Ishikawa (cell line): Measurements from ENCODE around the gene TPRX2.

ENCODE experiments used
- CEBPB ChIP-seq: IDR thresholded peaks from 2 replicates; pipeline ENCODE4 v1.6.1; 2012
- CREB1 ChIP-seq: IDR thresholded peaks from 2 replicates; pipeline ENCODE4 v1.6.1; 2012; ENCODE audit warnings: low read depth
- EGR1 ChIP-seq: IDR thresholded peaks from 2 replicates; pipeline ENCODE4 v1.6.1; 2012
- EP300 ChIP-seq: IDR thresholded peaks from 2 replicates; pipeline ENCODE4 v1.6.1; 2012; ENCODE audit warnings: borderline replicate concordance
- FOXM1 ChIP-seq: IDR thresholded peaks from 2 replicates; pipeline ENCODE4 v1.6.1; 2012; ENCODE audit warnings: low read depth, borderline replicate concordance
- NFIC ChIP-seq: IDR thresholded peaks from 2 replicates; pipeline ENCODE4 v1.6.1; 2012
- RAD21 ChIP-seq: IDR thresholded peaks from 2 replicates; pipeline ENCODE4 v1.6.1; 2012; ENCODE audit warnings: low read depth
- TAF1 ChIP-seq: IDR thresholded peaks from 2 replicates; pipeline ENCODE4 v1.6.1; 2012; ENCODE audit warnings: low read depth, mild to moderate bottlenecking
- TCF12 ChIP-seq: IDR thresholded peaks from 2 replicates; pipeline ENCODE4 v1.6.1; 2012; ENCODE audit warnings: low read depth
- TEAD4 ChIP-seq: IDR thresholded peaks from 2 replicates; pipeline ENCODE4 v1.6.1; 2012
- YY1 ChIP-seq: IDR thresholded peaks from 2 replicates; pipeline ENCODE4 v1.6.1; 2012; ENCODE audit warnings: low read depth
- ZBTB7A ChIP-seq: IDR thresholded peaks from 2 replicates; pipeline ENCODE4 v1.6.1; 2012; ENCODE audit warnings: low read depth
- TF ChIP-seq, protein P1 (sequence below): IDR thresholded peaks from 2 replicates; pipeline ENCODE4 v1.6.1; 2012
- TF ChIP-seq, protein P2 (sequence below): IDR thresholded peaks from 2 replicates; pipeline ENCODE4 v1.6.1; 2012; ENCODE audit warnings: low read depth, mild to moderate bottlenecking
- TF ChIP-seq, protein P3 (sequence below): IDR thresholded peaks from 2 replicates; pipeline ENCODE4 v1.6.1; 2012

Gene TPRX2

DNA sequence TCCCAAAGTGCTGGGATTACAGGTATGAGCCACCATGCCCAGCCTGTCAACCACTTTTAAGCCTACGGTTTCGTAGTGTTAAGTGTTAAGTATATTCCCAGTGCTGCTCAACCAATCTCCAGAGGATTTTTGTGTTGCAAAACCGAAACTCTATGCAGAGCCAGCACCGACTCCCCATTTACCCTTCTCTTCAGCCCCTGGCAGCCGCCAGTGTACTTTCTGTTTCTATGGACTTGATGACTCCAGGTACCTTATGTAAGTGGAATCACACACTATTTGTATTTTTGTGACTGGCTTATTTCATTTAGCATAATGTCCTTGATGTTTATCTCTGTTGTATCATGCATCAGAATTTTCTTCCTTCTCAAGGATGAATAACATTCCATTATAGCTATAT lies 26.0 kb downstream of the TPRX2 start:
- no peak for TF ChIP-seq TEAD4
- TF ChIP-seq NFIC = no peak
- TF ChIP-seq, protein P1, sequence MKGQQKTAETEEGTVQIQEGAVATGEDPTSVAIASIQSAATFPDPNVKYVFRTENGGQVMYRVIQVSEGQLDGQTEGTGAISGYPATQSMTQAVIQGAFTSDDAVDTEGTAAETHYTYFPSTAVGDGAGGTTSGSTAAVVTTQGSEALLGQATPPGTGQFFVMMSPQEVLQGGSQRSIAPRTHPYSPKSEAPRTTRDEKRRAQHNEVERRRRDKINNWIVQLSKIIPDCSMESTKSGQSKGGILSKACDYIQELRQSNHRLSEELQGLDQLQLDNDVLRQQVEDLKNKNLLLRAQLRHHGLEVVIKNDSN = no peak

DNA sequence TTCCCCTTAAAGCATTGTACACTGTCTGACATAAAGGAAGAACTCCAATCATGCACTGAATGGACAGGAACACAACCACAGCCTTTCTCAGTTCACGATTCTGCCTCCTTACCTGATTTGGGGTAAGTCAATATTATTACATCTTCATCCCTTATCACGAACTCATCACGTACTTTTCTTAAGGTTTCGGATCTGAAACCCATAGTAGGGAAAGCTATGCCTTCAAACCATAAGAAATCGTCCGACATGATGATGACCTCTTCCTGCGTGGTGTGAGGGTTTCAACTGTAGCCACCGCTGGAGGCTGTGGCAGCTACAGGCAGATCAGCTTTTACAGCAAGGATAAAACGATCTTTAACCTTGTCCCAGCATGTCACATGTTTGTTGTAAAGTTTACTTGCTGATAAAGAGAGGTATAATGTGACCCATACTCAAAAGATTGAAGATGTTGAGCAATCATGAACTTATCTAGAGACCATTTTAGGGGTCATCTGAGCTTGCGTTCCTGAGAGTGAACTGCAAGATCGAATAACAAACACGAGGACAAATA lies 27.1 kb downstream of the TPRX2 start, which contains the start of gene SULT2A1:
SULT2A1 (minus strand) TSS at position 306 of the 550 bp plus-strand sequence; CDS start at position 248, 58 bp downstream.
- TF ChIP-seq EGR1 = no peak
- TF ChIP-seq CEBPB = no peak
- TF ChIP-seq, protein P2, sequence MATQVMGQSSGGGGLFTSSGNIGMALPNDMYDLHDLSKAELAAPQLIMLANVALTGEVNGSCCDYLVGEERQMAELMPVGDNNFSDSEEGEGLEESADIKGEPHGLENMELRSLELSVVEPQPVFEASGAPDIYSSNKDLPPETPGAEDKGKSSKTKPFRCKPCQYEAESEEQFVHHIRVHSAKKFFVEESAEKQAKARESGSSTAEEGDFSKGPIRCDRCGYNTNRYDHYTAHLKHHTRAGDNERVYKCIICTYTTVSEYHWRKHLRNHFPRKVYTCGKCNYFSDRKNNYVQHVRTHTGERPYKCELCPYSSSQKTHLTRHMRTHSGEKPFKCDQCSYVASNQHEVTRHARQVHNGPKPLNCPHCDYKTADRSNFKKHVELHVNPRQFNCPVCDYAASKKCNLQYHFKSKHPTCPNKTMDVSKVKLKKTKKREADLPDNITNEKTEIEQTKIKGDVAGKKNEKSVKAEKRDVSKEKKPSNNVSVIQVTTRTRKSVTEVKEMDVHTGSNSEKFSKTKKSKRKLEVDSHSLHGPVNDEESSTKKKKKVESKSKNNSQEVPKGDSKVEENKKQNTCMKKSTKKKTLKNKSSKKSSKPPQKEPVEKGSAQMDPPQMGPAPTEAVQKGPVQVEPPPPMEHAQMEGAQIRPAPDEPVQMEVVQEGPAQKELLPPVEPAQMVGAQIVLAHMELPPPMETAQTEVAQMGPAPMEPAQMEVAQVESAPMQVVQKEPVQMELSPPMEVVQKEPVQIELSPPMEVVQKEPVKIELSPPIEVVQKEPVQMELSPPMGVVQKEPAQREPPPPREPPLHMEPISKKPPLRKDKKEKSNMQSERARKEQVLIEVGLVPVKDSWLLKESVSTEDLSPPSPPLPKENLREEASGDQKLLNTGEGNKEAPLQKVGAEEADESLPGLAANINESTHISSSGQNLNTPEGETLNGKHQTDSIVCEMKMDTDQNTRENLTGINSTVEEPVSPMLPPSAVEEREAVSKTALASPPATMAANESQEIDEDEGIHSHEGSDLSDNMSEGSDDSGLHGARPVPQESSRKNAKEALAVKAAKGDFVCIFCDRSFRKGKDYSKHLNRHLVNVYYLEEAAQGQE = no peak
- TF ChIP-seq NFIC = no peak
- no peak for TF ChIP-seq TCF12
- TF ChIP-seq, protein P3, sequence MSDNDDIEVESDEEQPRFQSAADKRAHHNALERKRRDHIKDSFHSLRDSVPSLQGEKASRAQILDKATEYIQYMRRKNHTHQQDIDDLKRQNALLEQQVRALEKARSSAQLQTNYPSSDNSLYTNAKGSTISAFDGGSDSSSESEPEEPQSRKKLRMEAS = no peak
- TF ChIP-seq YY1 = no peak
- no peak for TF ChIP-seq FOXM1
- no peak for TF ChIP-seq EP300
- TF ChIP-seq CREB1 = no peak
- TF ChIP-seq, protein P1 = no peak
- no peak for TF ChIP-seq TEAD4
- no peak for TF ChIP-seq TAF1
- TF ChIP-seq RAD21 = no peak

DNA sequence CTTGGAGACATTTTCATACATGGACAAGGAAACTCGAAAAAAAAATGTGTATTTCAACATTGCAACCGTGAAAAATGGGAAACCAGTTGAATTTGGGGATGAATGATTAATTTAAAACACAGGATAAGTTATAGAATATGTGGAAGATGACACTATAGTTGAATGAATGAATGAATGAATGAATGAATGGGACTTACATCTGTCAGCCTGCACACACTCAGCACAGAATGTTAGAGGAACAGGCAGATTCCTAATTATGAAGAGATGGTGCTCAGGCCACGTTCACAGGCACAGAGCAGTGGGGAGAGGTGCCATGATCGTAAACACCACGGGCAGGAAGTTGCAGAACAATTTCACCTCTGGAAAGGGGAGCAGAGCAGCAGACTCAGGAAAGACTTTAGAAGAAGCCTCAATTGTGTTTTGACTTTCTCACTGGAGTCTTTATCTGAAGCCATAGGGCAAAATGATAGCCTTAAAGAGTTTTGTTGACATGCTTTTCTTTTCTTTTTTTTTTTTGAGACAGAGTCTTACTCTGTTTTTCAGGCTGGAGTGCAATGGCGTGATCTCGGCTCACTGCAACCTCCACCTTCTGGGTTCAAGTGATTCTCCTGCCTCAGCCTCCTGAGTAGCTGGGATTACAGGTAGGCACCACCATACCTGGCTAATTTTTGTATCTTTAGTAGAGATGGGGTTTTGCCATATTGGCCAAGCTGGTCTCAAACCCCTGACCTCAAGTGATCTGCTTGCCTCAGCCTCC lies 32.0 kb downstream of the TPRX2 start:
- TF ChIP-seq NFIC (no peak), FOXM1 (no peak), ZBTB7A (no peak), RAD21 (no peak), TCF12 (no peak), EGR1 (no peak)
- TF ChIP-seq, protein P1 = no peak

DNA sequence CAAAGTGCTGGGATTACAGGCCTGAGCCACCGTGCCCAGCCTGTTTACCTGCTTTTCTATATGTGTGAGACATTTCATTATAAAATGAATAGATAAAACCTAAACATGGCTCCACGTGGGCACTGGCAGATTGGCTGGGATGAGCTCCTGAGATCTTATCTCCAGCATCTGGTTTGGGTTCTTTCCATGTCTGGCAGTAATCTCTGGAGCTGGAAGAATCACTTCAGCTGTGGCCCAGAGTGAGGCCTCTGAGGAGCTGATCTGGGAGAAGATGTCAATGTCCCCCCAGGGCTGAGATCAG lies 32.5 kb downstream of the TPRX2 start:
- TF ChIP-seq, protein P2 = no peak
- TF ChIP-seq, protein P1 = no peak
- TF ChIP-seq YY1 (no peak), TCF12 (no peak), TEAD4 (no peak), CEBPB (no peak), CREB1 (no peak), TAF1 (no peak), RAD21 (no peak), NFIC (no peak), EP300 (no peak), ZBTB7A (no peak), FOXM1 (no peak), EGR1 (no peak)
- TF ChIP-seq, protein P3 = no peak

DNA sequence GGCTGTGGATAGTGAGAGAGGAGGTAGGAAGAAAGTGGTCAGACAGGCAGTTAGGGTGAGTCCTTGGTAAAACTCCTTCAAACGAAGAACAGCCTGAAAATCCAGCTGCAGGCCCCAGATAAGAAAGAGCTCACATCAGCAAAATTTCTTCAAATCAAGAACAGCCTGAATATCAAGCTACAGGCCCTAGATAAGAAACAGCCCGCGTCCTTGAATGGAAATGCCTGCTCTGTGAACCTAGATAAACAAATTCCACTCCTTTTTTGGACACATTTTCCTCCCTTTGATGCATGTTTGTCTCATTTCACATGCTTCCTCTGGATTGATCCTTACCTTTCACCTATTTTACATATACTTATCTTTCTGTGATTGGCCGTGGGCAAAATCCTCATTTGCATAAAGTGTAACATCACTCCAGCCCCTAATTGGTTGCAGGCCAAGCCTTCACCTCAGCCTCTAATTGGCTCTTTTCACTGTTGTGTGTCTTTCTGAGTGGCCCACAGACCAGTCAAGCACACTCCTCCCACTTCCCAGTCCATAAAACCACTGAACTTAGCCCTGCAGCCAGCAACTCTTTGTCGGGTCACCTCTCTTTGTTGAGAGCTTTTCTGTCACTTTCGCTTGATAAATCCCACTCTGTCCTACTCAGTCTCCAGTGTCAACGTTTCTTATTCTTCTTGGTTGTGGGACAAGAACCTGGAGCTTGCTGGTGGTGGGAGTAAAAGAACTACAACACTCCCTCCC lies 33.1 kb downstream of the TPRX2 start:
- TF ChIP-seq, protein P1 = no peak
- TF ChIP-seq NFIC (no peak), EP300 (no peak), YY1 (no peak), TEAD4 (no peak), TAF1 (no peak), CREB1 (no peak), RAD21 (no peak), ZBTB7A (no peak), TCF12 (no peak), EGR1 (no peak), FOXM1 (no peak), CEBPB (no peak)
- TF ChIP-seq, protein P3 = no peak
- TF ChIP-seq, protein P2 = no peak
